Lower lobe of right lung (tissue), 2 donors: ENCODE measurements around the gene PKHD1. TPM values are rescaled to one million over a fixed set of nuclear protein-coding genes. Genes with fewer than 3 reads are reported as not detected.
A peak's percentile ranks its signal among the peaks of the same experiment; 100 is the strongest.

Experiments
- ATAC-seq, 2 donors: fragments of 200-7000 bp; cut with Tn5 transposase; one replicate each; pipeline ENCODE4 v1.9.1; 2020 to 2022; ENCODE audit warnings: mild to moderate bottlenecking in 2 of 2, moderate library complexity in 2 of 2
- DNase-seq: peaks from one replicate; pipeline ENCODE4 v3.0.0-alpha.2; 2020
- H3K27ac ChIP-seq: fragments of 200-600 bp; one replicate; pipeline ENCODE4 v1.8.0; 2022
- H3K27me3 ChIP-seq: fragments of 200-600 bp; one replicate; pipeline ENCODE4 v1.8.0; 2022; ENCODE audit warnings: low read depth
- H3K36me3 ChIP-seq: fragments of 200-600 bp; one replicate; pipeline ENCODE4 v1.8.0; 2022; ENCODE audit warnings: mild to moderate bottlenecking
- H3K4me1 ChIP-seq: fragments of 200-600 bp; one replicate; pipeline ENCODE4 v1.8.0; 2022
- H3K4me3 ChIP-seq: fragments of 200-600 bp; one replicate; pipeline ENCODE4 v1.8.0; 2022; ENCODE audit warnings: mild to moderate bottlenecking
- H3K9me3 ChIP-seq: fragments of 200-600 bp; one replicate; pipeline ENCODE4 v1.8.0; 2022
- intact Hi-C: fragments of 100-400 bp; cut with DNase I; formaldehyde crosslinking; loops from one replicate; pipeline ENCODE4 v1.11.0; 2022
- total RNA-seq: library from RNA; stranded (reverse); fragmentation: NEBNext Ultra II Directional; extraction: Animal tissue kit (Norgen Biotek cat#: 25700); gene quantifications from one replicate; pipeline ENCODE4 v1.2.1, GENCODE V29; 2021
- TF ChIP-seq, protein P1 (sequence below): fragments of 200-600 bp; IDR thresholded peaks from one replicate; pipeline ENCODE4 v1.8.0; 2022; ENCODE audit warnings: antibody characterized with exemption, mild to moderate bottlenecking
- donor health status: DM: no; HTN: yes; CAD: no; lungs with severe emphysema.

Gene PKHD1
- total RNA-seq, 1 donor from 2014 or later = 0.09 TPM

GRCh38 chr6:52012582-52012981, 74.8 kb downstream of the PKHD1 start:
- ATAC-seq (no peak), DNase-seq (no peak)
- Histone ChIP-seq H3K4me3 (no peak overlapping the region), H3K4me1 (no peaks in the 10 kb centered on the region), H3K9me3 (no peaks in the 10 kb centered on the region), H3K36me3 (no peaks in the 10 kb centered on the region), H3K27ac (no peak overlapping the region), H3K27me3 (peaks cover 10% of the 10 kb centered on the region)
- intact Hi-C loops = no loop called here
- TF ChIP-seq, protein P1, sequence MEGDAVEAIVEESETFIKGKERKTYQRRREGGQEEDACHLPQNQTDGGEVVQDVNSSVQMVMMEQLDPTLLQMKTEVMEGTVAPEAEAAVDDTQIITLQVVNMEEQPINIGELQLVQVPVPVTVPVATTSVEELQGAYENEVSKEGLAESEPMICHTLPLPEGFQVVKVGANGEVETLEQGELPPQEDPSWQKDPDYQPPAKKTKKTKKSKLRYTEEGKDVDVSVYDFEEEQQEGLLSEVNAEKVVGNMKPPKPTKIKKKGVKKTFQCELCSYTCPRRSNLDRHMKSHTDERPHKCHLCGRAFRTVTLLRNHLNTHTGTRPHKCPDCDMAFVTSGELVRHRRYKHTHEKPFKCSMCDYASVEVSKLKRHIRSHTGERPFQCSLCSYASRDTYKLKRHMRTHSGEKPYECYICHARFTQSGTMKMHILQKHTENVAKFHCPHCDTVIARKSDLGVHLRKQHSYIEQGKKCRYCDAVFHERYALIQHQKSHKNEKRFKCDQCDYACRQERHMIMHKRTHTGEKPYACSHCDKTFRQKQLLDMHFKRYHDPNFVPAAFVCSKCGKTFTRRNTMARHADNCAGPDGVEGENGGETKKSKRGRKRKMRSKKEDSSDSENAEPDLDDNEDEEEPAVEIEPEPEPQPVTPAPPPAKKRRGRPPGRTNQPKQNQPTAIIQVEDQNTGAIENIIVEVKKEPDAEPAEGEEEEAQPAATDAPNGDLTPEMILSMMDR = no peak

- ATAC-seq (no peak), DNase-seq (no peak)
- Histone ChIP-seq H3K9me3 (no peaks in the 10 kb centered on the region), H3K4me3 (no peak overlapping the region), H3K36me3 (no peaks in the 10 kb centered on the region), H3K27ac (no peak overlapping the region), H3K27me3 (peaks cover 10% of the 10 kb centered on the region), H3K4me1 (no peaks in the 10 kb centered on the region)
- intact Hi-C loops = no loop called here
- TF ChIP-seq, protein P1 = no peak
Observed at GRCh38 chr6:52010806-52011205, 76.6 kb downstream of the PKHD1 start.

DNA sequence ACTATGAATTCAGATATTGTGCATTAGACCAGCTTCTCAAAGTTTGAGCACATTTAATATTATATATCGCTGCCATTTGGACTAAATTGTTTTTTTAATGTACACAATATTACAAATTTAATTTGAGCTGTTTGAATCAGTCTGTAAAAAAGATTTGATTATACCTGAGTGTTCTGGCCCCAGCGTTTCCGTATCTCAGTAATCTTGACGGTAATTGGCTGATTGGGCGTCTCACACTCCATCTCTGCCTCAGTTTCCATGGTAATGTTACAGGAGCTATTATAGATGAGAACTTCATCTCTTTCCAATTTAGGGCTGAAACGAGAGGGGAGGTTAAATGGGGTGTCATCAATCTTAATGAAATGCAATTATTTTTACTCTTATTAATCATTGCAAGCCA, 77.3 kb downstream of the PKHD1 start:
- ATAC-seq (no peak), DNase-seq (no peak)
- intact Hi-C loops = no loop called here
- Histone ChIP-seq H3K4me3 (no peak overlapping the region), H3K9me3 (no peaks in the 10 kb centered on the region), H3K4me1 (no peaks in the 10 kb centered on the region), H3K27ac (no peak overlapping the region), H3K36me3 (no peaks in the 10 kb centered on the region), H3K27me3 (peaks cover 10% of the 10 kb centered on the region)
- TF ChIP-seq, protein P1 = no peak

DNA sequence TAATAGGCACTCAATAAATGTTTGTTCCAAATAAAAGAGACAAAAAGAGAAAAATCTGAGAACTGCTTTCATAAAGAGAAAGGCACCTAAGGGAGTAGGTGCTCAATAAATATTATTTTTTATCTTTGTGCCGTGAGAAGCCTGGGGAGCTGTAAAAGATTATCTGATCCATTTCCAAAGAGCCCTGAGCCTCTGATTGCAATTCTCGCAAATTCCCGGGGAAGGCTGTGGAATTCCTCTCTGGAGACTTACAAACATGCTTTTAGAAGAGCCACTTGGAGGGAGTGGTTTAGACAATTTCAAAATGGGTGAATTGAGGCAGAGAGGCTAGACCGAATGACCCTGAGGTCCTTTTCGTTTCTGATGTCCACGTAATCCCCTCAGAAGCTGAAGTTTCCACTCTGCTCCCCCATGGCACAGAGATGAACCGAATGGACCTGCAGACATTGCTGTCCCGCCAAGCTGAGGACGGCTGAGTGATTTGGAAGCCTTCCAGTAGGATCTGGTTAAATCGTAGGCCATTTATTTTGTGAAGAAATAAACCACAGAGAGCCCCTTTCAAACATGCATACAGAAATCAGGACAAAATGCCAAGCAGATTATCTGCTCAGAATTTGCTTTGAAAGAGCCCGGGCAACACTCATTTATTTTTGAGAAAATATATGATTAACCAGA, 77.8 kb downstream of the PKHD1 start:
- no peak overlapping the region for H3K27ac ChIP-seq
- DNase-seq (no peak), ATAC-seq (no peak)
- no peaks in the 10 kb centered on the region for H3K4me1 ChIP-seq
- no peaks in the 10 kb centered on the region for H3K9me3 ChIP-seq
- intact Hi-C loops = no loop called here
- H3K36me3 ChIP-seq = no peaks in the 10 kb centered on the region
- no peak overlapping the region for H3K4me3 ChIP-seq
- H3K27me3 ChIP-seq = peaks cover 10% of the 10 kb centered on the region
- TF ChIP-seq, protein P1 = no peak

- ATAC-seq = peak in 1 of 2 donors; percentile 36
- H3K27ac ChIP-seq = no peak overlapping the region
- no peaks in the 10 kb centered on the region for H3K9me3 ChIP-seq
- intact Hi-C loops = no loop called here
- no peaks in the 10 kb centered on the region for H3K27me3 ChIP-seq
- H3K4me3 ChIP-seq = no peak overlapping the region
- H3K4me1 ChIP-seq = no peaks in the 10 kb centered on the region
- DNase-seq = no peak
- H3K36me3 ChIP-seq = no peaks in the 10 kb centered on the region
- TF ChIP-seq, protein P1 = no peak
Observed at GRCh38 chr6:52000064-52000463, 87.3 kb downstream of the PKHD1 start.
